Neural cell (in vitro differentiated cells): ENCODE data around the gene SLBP.

Experiments used
- EZH2 ChIP-seq: fragments of 200-600, 300-800 bp; shearing (Covaris generic), sonication (generic); IDR thresholded peaks from 2 replicates; pipeline ENCODE4 v1.6.1; 2014; ENCODE audit warnings: antibody characterized with exemption, low read length, borderline replicate concordance, mild to moderate bottlenecking; ENCODE audit not compliant: insufficient read depth, poor library complexity, severe bottlenecking
- POLR2AphosphoS5 ChIP-seq: IDR thresholded peaks from 2 replicates; pipeline ENCODE4 v1.6.1; 2012
- RAD21 ChIP-seq: fragments of 450-650 bp; conservative IDR thresholded peaks from 2 replicates; pipeline ENCODE4 v1.6.1; 2014; ENCODE audit warnings: antibody characterized with exemption, mild to moderate bottlenecking, moderate library complexity
- TF ChIP-seq, protein P1 (sequence below): fragments of 450-650 bp; IDR thresholded peaks from 2 replicates; pipeline ENCODE4 v1.5.1; 2014; ENCODE audit warnings: antibody characterized with exemption, mild to moderate bottlenecking, moderate library complexity; ENCODE audit not compliant: poor library complexity, severe bottlenecking
- TF ChIP-seq, protein P2 (sequence below): IDR thresholded peaks from 2 replicates; pipeline ENCODE4 v1.6.1; 2012; ENCODE audit warnings: borderline replicate concordance

DNA sequence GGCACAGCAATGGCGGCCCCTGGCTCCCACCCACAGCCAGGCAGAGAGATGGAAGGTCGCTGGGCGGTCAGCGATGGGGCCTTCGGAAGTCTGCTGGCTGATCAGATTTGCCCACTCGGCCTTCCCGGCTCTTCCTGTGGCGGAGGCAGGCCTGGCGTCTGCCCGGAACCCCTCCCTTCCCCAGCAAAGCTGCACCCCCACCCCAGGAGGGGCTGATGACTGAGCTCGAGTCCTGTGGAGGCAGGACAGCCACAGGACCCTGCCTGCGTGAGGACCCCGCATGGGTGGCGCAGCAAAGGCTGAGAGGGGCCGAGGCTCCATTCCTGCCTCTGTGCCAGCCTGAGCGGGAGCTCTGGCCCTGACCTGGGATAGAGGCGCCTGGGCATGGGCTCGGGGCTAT is 44.0 kb upstream of the SLBP start:
- TF ChIP-seq, protein P1, sequence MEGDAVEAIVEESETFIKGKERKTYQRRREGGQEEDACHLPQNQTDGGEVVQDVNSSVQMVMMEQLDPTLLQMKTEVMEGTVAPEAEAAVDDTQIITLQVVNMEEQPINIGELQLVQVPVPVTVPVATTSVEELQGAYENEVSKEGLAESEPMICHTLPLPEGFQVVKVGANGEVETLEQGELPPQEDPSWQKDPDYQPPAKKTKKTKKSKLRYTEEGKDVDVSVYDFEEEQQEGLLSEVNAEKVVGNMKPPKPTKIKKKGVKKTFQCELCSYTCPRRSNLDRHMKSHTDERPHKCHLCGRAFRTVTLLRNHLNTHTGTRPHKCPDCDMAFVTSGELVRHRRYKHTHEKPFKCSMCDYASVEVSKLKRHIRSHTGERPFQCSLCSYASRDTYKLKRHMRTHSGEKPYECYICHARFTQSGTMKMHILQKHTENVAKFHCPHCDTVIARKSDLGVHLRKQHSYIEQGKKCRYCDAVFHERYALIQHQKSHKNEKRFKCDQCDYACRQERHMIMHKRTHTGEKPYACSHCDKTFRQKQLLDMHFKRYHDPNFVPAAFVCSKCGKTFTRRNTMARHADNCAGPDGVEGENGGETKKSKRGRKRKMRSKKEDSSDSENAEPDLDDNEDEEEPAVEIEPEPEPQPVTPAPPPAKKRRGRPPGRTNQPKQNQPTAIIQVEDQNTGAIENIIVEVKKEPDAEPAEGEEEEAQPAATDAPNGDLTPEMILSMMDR = no peak
- TF ChIP-seq RAD21 (no peak), POLR2AphosphoS5 (no peak), EZH2 (no peak)
- TF ChIP-seq, protein P2, sequence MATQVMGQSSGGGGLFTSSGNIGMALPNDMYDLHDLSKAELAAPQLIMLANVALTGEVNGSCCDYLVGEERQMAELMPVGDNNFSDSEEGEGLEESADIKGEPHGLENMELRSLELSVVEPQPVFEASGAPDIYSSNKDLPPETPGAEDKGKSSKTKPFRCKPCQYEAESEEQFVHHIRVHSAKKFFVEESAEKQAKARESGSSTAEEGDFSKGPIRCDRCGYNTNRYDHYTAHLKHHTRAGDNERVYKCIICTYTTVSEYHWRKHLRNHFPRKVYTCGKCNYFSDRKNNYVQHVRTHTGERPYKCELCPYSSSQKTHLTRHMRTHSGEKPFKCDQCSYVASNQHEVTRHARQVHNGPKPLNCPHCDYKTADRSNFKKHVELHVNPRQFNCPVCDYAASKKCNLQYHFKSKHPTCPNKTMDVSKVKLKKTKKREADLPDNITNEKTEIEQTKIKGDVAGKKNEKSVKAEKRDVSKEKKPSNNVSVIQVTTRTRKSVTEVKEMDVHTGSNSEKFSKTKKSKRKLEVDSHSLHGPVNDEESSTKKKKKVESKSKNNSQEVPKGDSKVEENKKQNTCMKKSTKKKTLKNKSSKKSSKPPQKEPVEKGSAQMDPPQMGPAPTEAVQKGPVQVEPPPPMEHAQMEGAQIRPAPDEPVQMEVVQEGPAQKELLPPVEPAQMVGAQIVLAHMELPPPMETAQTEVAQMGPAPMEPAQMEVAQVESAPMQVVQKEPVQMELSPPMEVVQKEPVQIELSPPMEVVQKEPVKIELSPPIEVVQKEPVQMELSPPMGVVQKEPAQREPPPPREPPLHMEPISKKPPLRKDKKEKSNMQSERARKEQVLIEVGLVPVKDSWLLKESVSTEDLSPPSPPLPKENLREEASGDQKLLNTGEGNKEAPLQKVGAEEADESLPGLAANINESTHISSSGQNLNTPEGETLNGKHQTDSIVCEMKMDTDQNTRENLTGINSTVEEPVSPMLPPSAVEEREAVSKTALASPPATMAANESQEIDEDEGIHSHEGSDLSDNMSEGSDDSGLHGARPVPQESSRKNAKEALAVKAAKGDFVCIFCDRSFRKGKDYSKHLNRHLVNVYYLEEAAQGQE = no peak
